T47D (cell line): ENCODE results near the gene ITPK1.

Source experiments
- DNase-seq, 2 experiments: peaks; one replicate each; pipeline versions ENCODE4 v3.0.0 to v3.0.0-alpha.2; 2011 to 2012; ENCODE audit warnings: low read depth in 1 of 2, low spot score in 1 of 2
- JUND ChIP-seq: IDR thresholded peaks from 2 replicates; pipeline ENCODE4 v1.6.1; 2012; ENCODE audit warnings: low read depth
- in situ Hi-C: cut with HindIII; loops from 2 replicates; pipeline ENCODE4 v1.10.0; 2016; ENCODE audit warnings: low sequenced_read_pairs, low pct_unique_long_range_greater_than_20kb

Gene ITPK1

GRCh38 chr14:92965281-92965680, 150.4 kb downstream of the ITPK1 start:
- in situ Hi-C loops = no loop called here
- no peak for DNase-seq
- TF ChIP-seq JUND = no peak

GRCh38 chr14:92964124-92965109, 151.3 kb downstream of the ITPK1 start:
- TF ChIP-seq JUND = no peak
- DNase-seq = no peak
- in situ Hi-C loops = no loop called here

- no peak for TF ChIP-seq JUND
- DNase-seq = peak; percentile 30 to 62
- in situ Hi-C loops = no loop called here
Measured at GRCh38 chr14:92963301-92964123, 152.2 kb downstream of the ITPK1 start.

- TF ChIP-seq JUND = no peak
Measured at GRCh38 chr14:92962831-92963095, 153.0 kb downstream of the ITPK1 start.

GRCh38 chr14:92962031-92962830, 153.5 kb downstream of the ITPK1 start:
- in situ Hi-C loops = no loop called here
- no peak for DNase-seq
- no peak for TF ChIP-seq JUND

More at GRCh38 chr14:92962831-92963095, 153.0 kb downstream of the ITPK1 start:
- in situ Hi-C loops = no loop called here
- DNase-seq = no peak

- in situ Hi-C loops = no loop called here
- TF ChIP-seq JUND = no peak
- DNase-seq = no peak
Measured at GRCh38 chr14:92961567-92961855, 154.2 kb downstream of the ITPK1 start.

DNA sequence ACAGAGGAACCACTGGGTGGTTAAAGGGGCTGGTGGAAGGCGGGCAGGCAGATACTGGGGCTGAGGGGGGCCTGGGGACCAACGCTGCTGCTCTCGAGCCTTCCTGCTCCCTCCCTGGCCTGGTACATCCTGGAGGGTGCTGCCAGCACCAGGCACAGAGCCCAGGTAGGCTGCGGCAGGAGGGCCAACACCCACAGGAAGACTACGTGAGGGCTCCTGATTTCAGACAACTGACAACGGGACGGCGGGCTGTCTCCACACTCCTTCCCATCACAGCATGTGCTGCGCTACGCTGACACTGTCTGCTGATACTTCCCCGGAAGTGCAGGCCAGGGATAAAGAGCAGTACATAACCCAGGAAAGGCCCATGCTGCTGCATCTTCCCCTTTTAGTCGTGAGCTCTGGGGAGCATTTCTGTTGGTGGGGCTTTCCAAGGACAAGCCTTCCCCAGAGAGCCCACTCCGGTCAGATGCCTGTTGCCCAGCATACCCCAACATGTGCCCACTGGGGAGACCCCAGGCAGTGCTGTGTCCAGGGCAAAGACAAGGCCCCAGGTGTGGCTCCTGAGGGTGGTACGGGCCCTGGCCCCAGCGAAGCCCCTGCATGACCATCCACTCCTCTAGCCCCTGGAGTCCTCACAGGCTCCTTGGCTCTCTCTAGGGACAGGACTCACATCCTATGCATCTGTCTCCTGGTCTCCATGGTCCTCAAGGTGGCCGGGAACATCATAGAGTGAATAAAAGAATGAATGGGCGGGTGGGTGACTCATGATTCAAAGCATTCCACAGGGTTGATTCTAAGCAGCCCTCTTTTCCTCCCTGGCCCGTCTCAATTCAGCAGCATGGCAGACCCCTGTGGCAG, 154.8 kb downstream of the ITPK1 start:
- no peak for DNase-seq
- no peak for TF ChIP-seq JUND
- in situ Hi-C loops = no loop called here

GRCh38 chr14:92959761-92960680, 155.7 kb downstream of the ITPK1 start:
- in situ Hi-C loops = no loop called here
- no peak for DNase-seq
- no peak for TF ChIP-seq JUND

- in situ Hi-C loops = no loop called here
- TF ChIP-seq JUND = no peak
- DNase-seq = no peak
Measured at GRCh38 chr14:92959189-92959531, 156.6 kb downstream of the ITPK1 start.

DNA sequence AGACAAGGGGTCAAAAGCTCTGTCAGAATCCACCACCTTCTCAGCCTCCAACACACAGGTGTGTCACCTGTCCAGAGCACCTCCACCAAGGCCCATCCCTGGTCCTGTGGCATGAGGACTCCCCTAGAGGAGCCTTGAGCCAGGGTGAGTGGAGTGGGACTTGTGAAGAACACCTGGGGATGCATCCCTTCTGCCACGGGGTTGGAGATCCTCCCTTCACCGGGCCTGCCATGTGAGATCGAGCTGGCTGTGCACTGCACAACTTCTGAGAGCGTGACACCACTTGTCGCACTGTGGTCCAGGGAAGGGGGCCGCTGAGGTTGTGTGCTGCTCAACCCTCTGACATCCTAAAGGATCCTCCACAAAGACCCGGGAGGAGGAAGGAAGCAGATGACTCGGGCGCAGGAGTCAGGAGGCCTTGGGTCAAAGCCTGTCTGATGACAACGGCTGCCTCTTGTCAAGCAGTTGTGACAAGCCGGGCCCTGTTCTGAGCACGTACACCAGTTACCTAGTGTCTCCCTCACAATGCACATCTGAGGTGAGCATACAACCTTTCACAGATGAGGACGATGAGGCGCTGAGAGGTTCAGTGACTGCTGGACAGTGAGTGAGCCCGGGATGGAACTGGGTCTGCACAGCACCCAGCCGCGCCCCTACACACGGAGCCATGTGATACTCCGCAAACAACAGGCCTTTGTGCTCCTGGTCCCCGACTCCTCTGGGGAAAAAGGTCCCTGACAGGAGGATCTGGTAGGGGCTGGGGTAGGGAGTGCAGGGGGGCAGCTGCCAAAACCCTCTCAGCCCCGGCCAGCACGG, 157.1 kb downstream of the ITPK1 start:
- in situ Hi-C loops = no loop called here
- no peak for TF ChIP-seq JUND
- DNase-seq = no peak
